Occipital lobe (tissue), 2 donors: ENCODE data around the gene MYOG. TPM values are rescaled to one million over a fixed set of nuclear protein-coding genes. Genes with fewer than 3 reads are reported as not detected.

Experiments used
- DNase-seq: peaks from one replicate; lab custom pipeline; 2025; lab: John Stamatoyannopoulos, UW
- total RNA-seq: library from RNA; depleted of rRNA; stranded (reverse); fragments of >200 nt; gene quantifications from one replicate; pipeline ENCODE4 v1.2.3, GENCODE V29; 2014

The MYOG gene
- total RNA-seq, 1 donor from 2014 or later = not detected

GRCh38 chr1:203117611-203118575 lies 32.1 kb upstream of the MYOG start:
- peak; percentile 31 for DNase-seq

- DNase-seq = no peak
Observed at GRCh38 chr1:203116091-203116820, 30.4 kb upstream of the MYOG start.

- no peak for DNase-seq
Observed at GRCh38 chr1:203114202-203114601, 28.4 kb upstream of the MYOG start.

GRCh38 chr1:203113308-203113707 lies 27.5 kb upstream of the MYOG start:
- DNase-seq = no peak

- no peak for DNase-seq
Observed at GRCh38 chr1:203112475-203112874, 26.7 kb upstream of the MYOG start.

GRCh38 chr1:203104789-203105390 lies 19.1 kb upstream of the MYOG start:
- DNase-seq = no peak

- DNase-seq = no peak
Observed at GRCh38 chr1:203103829-203104495, 18.1 kb upstream of the MYOG start.

GRCh38 chr1:203103216-203103615 lies 17.4 kb upstream of the MYOG start:
- no peak for DNase-seq

GRCh38 chr1:203101813-203102634 lies 16.2 kb upstream of the MYOG start:
- DNase-seq = no peak

GRCh38 chr1:203100516-203100869 lies 14.7 kb upstream of the MYOG start:
- no peak for DNase-seq

GRCh38 chr1:203099805-203100515 lies 14.1 kb upstream of the MYOG start:
- no peak for DNase-seq

- DNase-seq = no peak
Observed at GRCh38 chr1:203098914-203099520, 13.2 kb upstream of the MYOG start.

GRCh38 chr1:203098445-203098844 lies 12.6 kb upstream of the MYOG start:
- DNase-seq = no peak

- DNase-seq = no peak
Observed at GRCh38 chr1:203097001-203097400, 11.2 kb upstream of the MYOG start.

- DNase-seq = no peak
Observed at GRCh38 chr1:203096566-203096965, 10.8 kb upstream of the MYOG start.

GRCh38 chr1:203095061-203095690 lies 9.4 kb upstream of the MYOG start:
- no peak for DNase-seq

- no peak for DNase-seq
Observed at GRCh38 chr1:203093754-203094410, 8.1 kb upstream of the MYOG start.

- no peak for DNase-seq
Observed at GRCh38 chr1:203091761-203092330, 6.0 kb upstream of the MYOG start.

- no peak for DNase-seq
Observed at GRCh38 chr1:203091199-203091477, 5.3 kb upstream of the MYOG start.
